HepG2 (cell line): Measurements from ENCODE around the gene ITCH. TPM values are rescaled to one million over a fixed set of nuclear protein-coding genes. Genes with fewer than 3 reads are reported as not detected.

ENCODE experiments used
- ATAC-seq: fragments of 200-7000 bp; cut with Tn5 transposase; 3 replicates; pipeline ENCODE4 v1.9.1; 2020; ENCODE audit warnings: mild to moderate bottlenecking, moderate library complexity
- BruUV-seq: library from RNA; stranded (reverse); fragments of 400-500 nt; replicated peaks from 2 replicates; lab custom pipeline; 2021; lab: Mats Ljungman, UMichigan
- CTCF ChIA-PET: fragments of 300-600 bp; formaldehyde crosslinking; extraction: SDS; loops from one replicate; lab custom pipeline; 2021; ENCODE audit warnings: low total read pairs, inconsistent platforms, low intra/inter-chr PET ratio; lab: Yijun Ruan, JAX
- POLR2A ChIA-PET: fragments of 350-600 bp; sonication (Branson Sonifier 250); formaldehyde crosslinking; loops from one replicate; lab custom pipeline; 2020; ENCODE audit warnings: antibody characterized with exemption, inconsistent platforms; lab: Yijun Ruan, JAX
- DNase-seq: peaks from one replicate; pipeline ENCODE4 v3.0.0-alpha.2; 2015; ENCODE audit warnings: low spot score
- FAIRE-seq: peaks from 3 replicates; lab custom pipeline; 2011; peaks lifted over from hg19 to GRCh38; lab: Jason Lieb, UNC
- H2AFZ ChIP-seq: one replicate; pipeline ENCODE4 v1.6.1; 2011; ENCODE audit warnings: low read length, inconsistent platforms
- H3K27ac ChIP-seq: fragments of 300-600 bp; 3 replicates; pipeline ENCODE4 v1.8.0; 2011; ENCODE audit warnings: mixed run types, mild to moderate bottlenecking, mixed read lengths, low read length, inconsistent platforms; ENCODE audit not compliant: insufficient read depth; ENCODE audit errors: extremely low read length
- H3K27me3 ChIP-seq, 2 experiments: fragments of 200-600 bp in 1 of 2; 2 replicates in 1 of 2; 3 replicates in 1 of 2; pipeline versions ENCODE4 v1.6.0 to v1.8.0; 2011; ENCODE audit warnings: low read length in 2 of 2, mild to moderate bottlenecking in 2 of 2, moderate library complexity in 2 of 2, inconsistent platforms in 1 of 2; ENCODE audit not compliant: insufficient read depth in 2 of 2, control insufficient read depth in 1 of 2
- H3K36me3 ChIP-seq, 2 experiments: fragments of 200-600 bp in 1 of 2; replicated peaks in 1 of 2; 2 replicates in 1 of 2; 3 replicates in 1 of 2; pipeline versions ENCODE4 v1.5.1 to v1.8.0; 2011; ENCODE audit warnings: low read length in 2 of 2, inconsistent platforms in 1 of 2; ENCODE audit not compliant: insufficient read depth in 2 of 2, control insufficient read depth in 1 of 2
- H3K4me1 ChIP-seq: 2 replicates; pipeline ENCODE4 v1.5.1; 2012; ENCODE audit warnings: low read length, inconsistent platforms; ENCODE audit not compliant: insufficient read depth
- H3K4me2 ChIP-seq: 2 replicates; pipeline ENCODE4 v1.6.0; 2011; ENCODE audit warnings: low read depth, low read length, inconsistent platforms
- H3K4me3 ChIP-seq, 3 experiments: fragments of 200-600 bp in 1 of 3; sonication (generic), shearing (Covaris generic) in 1 of 3; replicated peaks in 1 of 3; 2 replicates each; pipeline ENCODE4 v1.5.1; 2011 to 2016; ENCODE audit warnings: low read length in 3 of 3, inconsistent platforms in 2 of 3, low read depth in 2 of 3, mild to moderate bottlenecking in 2 of 3, control low read depth in 1 of 3, mixed read lengths in 1 of 3; ENCODE audit not compliant: insufficient read depth in 1 of 3
- H3K79me2 ChIP-seq: one replicate; pipeline ENCODE4 v1.6.1; 2011; ENCODE audit warnings: low read length, inconsistent platforms; ENCODE audit not compliant: insufficient read depth
- H3K9ac ChIP-seq: 2 replicates; pipeline ENCODE4 v1.6.0; 2011; ENCODE audit warnings: mild to moderate bottlenecking, low read depth, low read length, inconsistent platforms; ENCODE audit not compliant: insufficient read depth
- H3K9me3 ChIP-seq: 2 replicates; pipeline ENCODE4 v1.5.1; 2012; ENCODE audit warnings: mild to moderate bottlenecking, low read length
- H4K20me1 ChIP-seq: 2 replicates; pipeline ENCODE4 v1.6.0; 2011; ENCODE audit warnings: inconsistent platforms, mild to moderate bottlenecking, low read length, moderate library complexity; ENCODE audit not compliant: insufficient read depth
- ASH2L ChIP-seq: fragments of 300-600, 200-600 bp; sonication (generic); IDR thresholded peaks from 2 replicates; pipeline ENCODE4 v1.7.0; 2017; ENCODE audit warnings: low read depth, mild to moderate bottlenecking, moderate library complexity, mixed read lengths, low read length; ENCODE audit not compliant: insufficient read length
- FOXA3 ChIP-seq: IDR thresholded peaks from 2 replicates; pipeline ENCODE4 v1.6.1; 2016; ENCODE audit warnings: missing genetic modification reagents, missing compliant biosample characterization
- HOXD1 ChIP-seq: sonication (generic); formaldehyde crosslinking; IDR thresholded peaks from 2 replicates; pipeline ENCODE4 v1.5.0; 2020; ENCODE audit warnings: missing genetic modification reagents
- MEF2D ChIP-seq: sonication (generic); formaldehyde crosslinking; IDR thresholded peaks from 2 replicates; pipeline ENCODE4 v1.5.1; 2020; ENCODE audit warnings: mild to moderate bottlenecking, missing genetic modification reagents
- MXI1 ChIP-seq: IDR thresholded peaks from 3 replicates; pipeline ENCODE4 v1.6.1; 2012; ENCODE audit warnings: low read depth, low read length, inconsistent platforms, borderline replicate concordance
- NR2F2 ChIP-seq: IDR thresholded peaks from 2 replicates; pipeline ENCODE4 v1.6.1; 2012; ENCODE audit warnings: low read depth, inconsistent platforms, borderline replicate concordance
- NRL ChIP-seq: sonication (generic); formaldehyde crosslinking; IDR thresholded peaks from 2 replicates; pipeline ENCODE4 v1.5.0; 2020; ENCODE audit warnings: missing genetic modification reagents, mild to moderate bottlenecking, moderate library complexity, borderline replicate concordance
- TAF15 ChIP-seq: fragments of 200-400 bp; formaldehyde crosslinking; IDR thresholded peaks from one replicate; pipeline ENCODE4 v1.6.1; 2018; ENCODE audit warnings: mild to moderate bottlenecking, low read depth, low read length; ENCODE audit not compliant: poor library complexity, severe bottlenecking
- TBX2 ChIP-seq: sonication (generic); formaldehyde crosslinking; IDR thresholded peaks from 2 replicates; pipeline ENCODE4 v1.5.0; 2020; ENCODE audit warnings: missing genetic modification reagents, mild to moderate bottlenecking, borderline replicate concordance
- ZNF143 ChIP-seq: sonication (generic); formaldehyde crosslinking; IDR thresholded peaks from 2 replicates; pipeline ENCODE4 v1.4.0; 2020; ENCODE audit warnings: missing genetic modification reagents
- ZNF678 ChIP-seq: sonication (generic); formaldehyde crosslinking; IDR thresholded peaks from 2 replicates; pipeline ENCODE4 v1.4.0; 2020; ENCODE audit warnings: mild to moderate bottlenecking, missing genetic modification reagents
- ZNF788 ChIP-seq: sonication (generic); formaldehyde crosslinking; IDR thresholded peaks from 2 replicates; pipeline ENCODE4 v1.5.0; 2020; ENCODE audit warnings: mild to moderate bottlenecking, missing genetic modification reagents, borderline replicate concordance
- WGBS: methylation state at CpG from one replicate; pipeline ENCODE4 v1.1.6; 2017; ENCODE audit warnings: low lambda C conversion rate; 5-methylcytosine and 5-hydroxymethylcytosine counted together
- in situ Hi-C: cut with HindIII; loops from 2 replicates; pipeline ENCODE4 v1.10.0; 2017; ENCODE audit warnings: low pct_unique_long_range_greater_than_20kb; ENCODE audit not compliant: extremely low pct_ligation_motif_present
- intact Hi-C: fragments of 100-400 bp; cut with micrococcal nuclease; formaldehyde crosslinking; loops from one replicate; pipeline ENCODE4 v1.10.0; 2022; ENCODE audit not compliant: unreplicated experiment
- polyA plus RNA-seq, 8 experiments: library from polyadenylated mRNA; depleted of rRNA in 3 of 8; stranded (reverse) in 7 of 8; unstranded in 1 of 8; fragments of >200 nt; fragmentation: Illumina TruSeq in 4 of 8; extraction: Trizol in 4 of 8; gene quantifications; 2 replicates each; pipeline versions ENCODE4 v1.2.1 to v1.2.3, GENCODE V29; 2011 to 2016; ENCODE audit warnings: low read depth in 4 of 8, missing spikeins in 1 of 8, mixed read lengths in 1 of 8; ENCODE audit not compliant: insufficient read depth in 1 of 8
- total RNA-seq, 5 experiments: library from RNA; depleted of rRNA; stranded (reverse); fragments of >200 nt; fragmentation: Illumina TruSeq; extraction: Trizol; gene quantifications; 2 replicates each; pipeline ENCODE4 v1.2.3, GENCODE V29; 2016; ENCODE audit warnings: low read depth in 1 of 5
- TF ChIP-seq, protein P1 (sequence below): sonication (generic); formaldehyde crosslinking; IDR thresholded peaks from 2 replicates; pipeline ENCODE4 v1.4.0; 2020; ENCODE audit warnings: mild to moderate bottlenecking, missing genetic modification reagents
- TF ChIP-seq, protein P2 (sequence below): sonication (generic); formaldehyde crosslinking; IDR thresholded peaks from 2 replicates; pipeline ENCODE4 v1.4.0; 2020; ENCODE audit warnings: mild to moderate bottlenecking, missing genetic modification reagents

The ITCH gene
- total and polyA plus RNA-seq, 2 of the 13 experiments (the other 11 are each of a cell fraction or from before 2014, with no cell fraction given) = 20.5 to 112 TPM

DNA sequence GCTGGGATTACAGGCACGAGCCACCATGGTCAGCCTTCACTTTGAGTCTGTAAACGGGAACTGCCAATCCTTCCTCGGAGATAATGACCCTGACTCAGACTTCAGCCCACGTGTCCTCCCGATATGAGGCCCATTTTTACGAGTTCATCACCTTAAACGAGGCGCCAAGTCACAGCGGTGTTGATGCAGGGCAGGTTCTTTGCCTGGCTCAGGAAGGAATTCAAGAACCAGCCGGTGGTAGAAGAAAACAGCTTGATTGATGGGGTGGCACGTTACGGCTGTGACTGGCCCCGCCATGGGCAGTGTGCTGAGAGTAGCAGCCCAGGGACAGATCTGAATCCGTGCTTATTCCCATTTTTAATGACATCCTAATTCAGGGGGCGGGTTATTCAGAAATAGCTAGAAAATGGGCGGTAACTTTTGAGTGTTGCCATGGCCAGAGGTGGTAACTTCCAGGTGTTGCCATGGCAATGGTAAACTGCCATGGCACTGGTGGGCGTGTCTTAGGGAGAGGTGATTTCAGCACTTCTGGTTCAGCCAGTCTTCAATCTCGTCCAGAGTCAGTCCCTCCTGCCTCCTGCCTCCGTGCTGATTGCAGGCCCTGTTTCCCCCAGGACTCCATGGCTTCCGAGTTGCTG is 186.3 kb downstream of the ITCH start:
- H3K4me2 ChIP-seq = peak overlapping the region; percentile 62
- no TSS peak for BruUV-seq
- H2AFZ ChIP-seq = no peak overlapping the region
- H3K27ac ChIP-seq = no peak overlapping the region
- 72% methylated on average over 20 of the region's 20 CpGs for WGBS
- in situ Hi-C loops (no loop called here), intact Hi-C loops (loop anchor here (2.0 kb wide), 1 partner anchor 23 kb away; no protein-coding TSS in a partner anchor)
- H3K27me3 ChIP-seq = no peaks in the 10 kb centered on the region
- CTCF ChIA-PET = no interaction called here
- H3K4me1 ChIP-seq = peaks cover 27% of the 10 kb centered on the region
- POLR2A ChIA-PET = interaction anchor here (1.6 kb wide), 1 partner anchor 33 kb away, joined by 5 read pairs; the partner anchor contains the start of gene DYNLRB1
- H4K20me1 ChIP-seq = no peaks in the 10 kb centered on the region
- FAIRE-seq (no peak), ATAC-seq (peak; percentile 41), DNase-seq (peak; percentile 60)
- no peaks in the 10 kb centered on the region for H3K79me2 ChIP-seq
- no peaks in the 10 kb centered on the region for H3K36me3 ChIP-seq
- H3K9ac ChIP-seq = no peak overlapping the region
- H3K4me3 ChIP-seq = peak overlapping the region in 1 of 3 experiments; percentile 32; a peak in 1 of 6 replicates
- no peaks in the 10 kb centered on the region for H3K9me3 ChIP-seq
- TF ChIP-seq TAF15 (no peak), HOXD1 (CRISPR knock-in tag) (no peak), MXI1 (peak; percentile 82; the same call in 2 of the 3 replicates), MEF2D (CRISPR knock-in tag) (0 out of 2 replicates have a peak, but pooled peaks have one; percentile 34), ASH2L (no peak), ZNF678 (CRISPR knock-in tag) (0 out of 2 replicates have a peak, but pooled peaks have one; percentile 48), FOXA3 (no peak), NRL (CRISPR knock-in tag) (no peak), TBX2 (CRISPR knock-in tag) (peak; percentile 54), ZNF143 (0 out of 2 replicates have a peak, but pooled peaks have one; percentile 22), NR2F2 (no peak), ZNF788 (CRISPR knock-in tag) (peak; percentile 64)
- TF ChIP-seq, protein P1, sequence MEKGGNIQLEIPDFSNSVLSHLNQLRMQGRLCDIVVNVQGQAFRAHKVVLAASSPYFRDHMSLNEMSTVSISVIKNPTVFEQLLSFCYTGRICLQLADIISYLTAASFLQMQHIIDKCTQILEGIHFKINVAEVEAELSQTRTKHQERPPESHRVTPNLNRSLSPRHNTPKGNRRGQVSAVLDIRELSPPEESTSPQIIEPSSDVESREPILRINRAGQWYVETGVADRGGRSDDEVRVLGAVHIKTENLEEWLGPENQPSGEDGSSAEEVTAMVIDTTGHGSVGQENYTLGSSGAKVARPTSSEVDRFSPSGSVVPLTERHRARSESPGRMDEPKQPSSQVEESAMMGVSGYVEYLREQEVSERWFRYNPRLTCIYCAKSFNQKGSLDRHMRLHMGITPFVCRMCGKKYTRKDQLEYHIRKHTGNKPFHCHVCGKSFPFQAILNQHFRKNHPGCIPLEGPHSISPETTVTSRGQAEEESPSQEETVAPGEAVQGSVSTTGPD (CRISPR knock-in tag) = no peak
- TF ChIP-seq, protein P2, sequence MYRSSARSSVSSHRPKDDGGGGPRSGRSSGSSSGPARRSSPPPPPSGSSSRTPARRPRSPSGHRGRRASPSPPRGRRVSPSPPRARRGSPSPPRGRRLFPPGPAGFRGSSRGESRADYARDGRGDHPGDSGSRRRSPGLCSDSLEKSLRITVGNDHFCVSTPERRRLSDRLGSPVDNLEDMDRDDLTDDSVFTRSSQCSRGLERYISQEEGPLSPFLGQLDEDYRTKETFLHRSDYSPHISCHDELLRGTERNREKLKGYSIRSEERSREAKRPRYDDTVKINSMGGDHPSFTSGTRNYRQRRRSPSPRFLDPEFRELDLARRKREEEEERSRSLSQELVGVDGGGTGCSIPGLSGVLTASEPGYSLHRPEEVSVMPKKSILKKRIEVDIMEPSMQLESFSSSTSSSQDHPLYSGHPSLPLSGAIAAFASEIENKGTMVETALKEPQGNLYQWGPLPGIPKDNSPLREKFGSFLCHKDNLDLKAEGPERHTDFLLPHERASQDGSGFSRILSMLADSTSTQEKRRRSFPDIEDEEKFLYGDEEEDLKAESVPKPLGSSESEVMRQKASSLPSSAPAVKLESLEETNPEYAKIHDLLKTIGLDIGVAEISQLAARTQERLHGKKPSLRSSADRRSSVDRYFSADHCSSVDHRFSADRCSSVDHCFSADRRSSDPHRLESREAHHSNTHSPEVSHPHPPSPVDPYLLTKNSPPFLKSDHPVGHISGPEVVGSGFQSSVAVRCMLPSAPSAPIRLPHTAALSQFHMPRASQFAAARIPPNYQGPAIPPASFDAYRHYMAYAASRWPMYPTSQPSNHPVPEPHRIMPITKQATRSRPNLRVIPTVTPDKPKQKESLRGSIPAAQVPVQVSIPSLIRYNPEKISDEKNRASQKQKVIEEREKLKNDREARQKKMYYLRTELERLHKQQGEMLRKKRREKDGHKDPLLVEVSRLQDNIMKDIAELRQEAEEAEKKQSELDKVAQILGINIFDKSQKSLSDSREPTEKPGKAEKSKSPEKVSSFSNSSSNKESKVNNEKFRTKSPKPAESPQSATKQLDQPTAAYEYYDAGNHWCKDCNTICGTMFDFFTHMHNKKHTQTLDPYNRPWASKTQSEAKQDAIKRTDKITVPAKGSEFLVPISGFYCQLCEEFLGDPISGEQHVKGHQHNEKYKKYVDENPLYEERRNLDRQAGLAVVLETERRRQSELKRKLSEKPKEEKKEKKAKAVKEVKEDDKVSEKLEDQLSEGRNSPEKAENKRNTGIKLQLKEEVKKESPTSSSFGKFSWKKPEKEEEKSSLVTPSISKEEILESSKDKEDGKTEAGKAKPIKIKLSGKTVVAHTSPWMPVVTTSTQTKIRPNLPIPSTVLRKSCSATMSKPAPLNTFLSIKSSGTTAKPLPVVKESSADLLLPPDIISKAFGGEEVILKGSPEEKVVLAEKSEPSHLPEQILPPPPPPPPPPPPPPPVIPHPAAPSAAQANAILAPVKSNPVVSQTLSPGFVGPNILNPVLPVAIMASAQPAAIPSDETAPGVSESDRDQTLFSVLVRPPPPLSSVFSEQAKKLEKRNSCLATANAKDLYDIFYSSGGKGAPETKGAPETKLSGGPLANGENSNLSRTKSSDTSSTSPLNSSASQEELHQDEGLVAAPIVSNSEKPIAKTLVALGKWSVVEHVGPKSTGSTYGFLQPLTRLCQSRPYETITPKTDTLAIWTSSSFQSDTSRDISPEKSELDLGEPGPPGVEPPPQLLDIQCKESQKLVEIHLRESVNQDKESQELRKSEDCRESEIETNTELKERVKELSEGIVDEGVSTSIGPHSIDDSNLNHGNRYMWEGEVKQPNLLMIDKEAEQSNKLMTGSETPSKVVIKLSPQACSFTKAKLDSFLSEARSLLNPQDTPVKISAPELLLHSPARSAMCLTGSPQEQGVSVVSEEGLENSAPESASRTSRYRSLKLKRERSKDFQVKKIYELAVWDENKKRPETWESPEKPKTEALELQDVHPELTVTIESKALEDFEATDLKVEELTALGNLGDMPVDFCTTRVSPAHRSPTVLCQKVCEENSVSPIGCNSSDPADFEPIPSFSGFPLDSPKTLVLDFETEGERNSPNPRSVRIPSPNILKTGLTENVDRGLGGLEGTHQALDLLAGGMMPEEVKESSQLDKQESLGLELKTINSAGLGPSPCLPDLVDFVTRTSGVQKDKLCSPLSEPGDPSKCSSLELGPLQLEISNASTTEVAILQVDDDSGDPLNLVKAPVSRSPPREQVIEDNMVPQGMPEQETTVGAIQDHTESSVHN (CRISPR knock-in tag) = 0 out of 2 replicates have a peak, but pooled peaks have one; percentile 27
